Subcutaneous adipose tissue (tissue), 4 donors: ENCODE measurements around the gene HEG1. TPM values are rescaled to one million over a fixed set of nuclear protein-coding genes. Genes with fewer than 3 reads are reported as not detected.

Source experiments
- total RNA-seq, 4 donors: library from RNA; depleted of rRNA; stranded (reverse); fragments of >200 nt; gene quantifications; one replicate each; pipeline ENCODE4 v1.1.0, GENCODE V29; 2016
- TF ChIP-seq, protein P1 (sequence below): fragments of 450-650 bp; IDR thresholded peaks from one replicate; pipeline ENCODE4 v1.5.1; 2016; ENCODE audit warnings: low read depth, mild to moderate bottlenecking, control low read depth, antibody characterized with exemption, moderate library complexity

Gene HEG1
- total RNA-seq, 4 donors from 2014 or later: 26.7 to 72.5 (median 36.2) TPM

DNA sequence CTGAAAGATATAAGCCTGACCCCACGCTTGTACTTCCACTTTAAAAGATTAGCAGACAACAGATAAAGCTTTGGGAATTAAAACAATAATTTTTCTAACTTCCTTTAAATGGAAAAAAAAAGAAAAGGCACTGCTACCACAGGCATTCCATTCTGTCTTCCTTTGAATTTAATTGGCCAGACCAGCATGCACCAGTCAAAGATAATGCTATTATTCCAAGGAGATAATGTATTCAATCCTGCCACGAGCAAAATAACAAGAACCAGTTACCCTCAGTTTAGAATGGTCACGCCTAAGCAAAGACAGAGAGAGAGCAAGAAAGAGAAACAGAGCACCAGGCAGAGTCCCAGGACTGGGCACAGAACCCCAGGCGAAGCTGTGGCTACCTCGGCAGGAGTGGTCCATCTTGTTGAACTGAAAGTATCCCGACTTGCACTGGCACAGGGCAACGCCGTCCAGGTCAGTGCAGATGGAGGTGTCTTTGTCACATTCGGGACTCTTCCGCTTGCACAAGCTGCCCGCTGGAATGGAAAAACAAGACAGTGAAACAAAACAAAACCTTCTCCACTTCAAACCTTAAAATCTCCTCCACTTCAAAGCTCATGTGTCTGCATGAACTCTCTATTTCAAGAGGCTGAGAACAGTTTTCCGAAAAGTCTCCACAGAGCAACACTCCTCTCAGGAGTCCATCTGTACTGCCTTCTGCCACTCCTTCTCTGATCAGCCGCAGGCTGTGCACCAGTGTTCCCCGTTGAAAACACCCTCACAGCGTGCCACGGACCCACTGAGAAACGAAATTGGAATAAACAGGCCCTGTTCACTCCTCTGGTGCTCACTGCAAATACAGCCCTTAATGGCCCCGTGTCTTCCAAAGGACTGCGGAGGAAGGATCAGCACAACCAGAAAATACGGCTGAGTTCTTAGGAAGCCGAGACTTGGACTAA lies 58.2 kb downstream of the HEG1 start:
- TF ChIP-seq, protein P1, sequence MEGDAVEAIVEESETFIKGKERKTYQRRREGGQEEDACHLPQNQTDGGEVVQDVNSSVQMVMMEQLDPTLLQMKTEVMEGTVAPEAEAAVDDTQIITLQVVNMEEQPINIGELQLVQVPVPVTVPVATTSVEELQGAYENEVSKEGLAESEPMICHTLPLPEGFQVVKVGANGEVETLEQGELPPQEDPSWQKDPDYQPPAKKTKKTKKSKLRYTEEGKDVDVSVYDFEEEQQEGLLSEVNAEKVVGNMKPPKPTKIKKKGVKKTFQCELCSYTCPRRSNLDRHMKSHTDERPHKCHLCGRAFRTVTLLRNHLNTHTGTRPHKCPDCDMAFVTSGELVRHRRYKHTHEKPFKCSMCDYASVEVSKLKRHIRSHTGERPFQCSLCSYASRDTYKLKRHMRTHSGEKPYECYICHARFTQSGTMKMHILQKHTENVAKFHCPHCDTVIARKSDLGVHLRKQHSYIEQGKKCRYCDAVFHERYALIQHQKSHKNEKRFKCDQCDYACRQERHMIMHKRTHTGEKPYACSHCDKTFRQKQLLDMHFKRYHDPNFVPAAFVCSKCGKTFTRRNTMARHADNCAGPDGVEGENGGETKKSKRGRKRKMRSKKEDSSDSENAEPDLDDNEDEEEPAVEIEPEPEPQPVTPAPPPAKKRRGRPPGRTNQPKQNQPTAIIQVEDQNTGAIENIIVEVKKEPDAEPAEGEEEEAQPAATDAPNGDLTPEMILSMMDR: no peak

- TF ChIP-seq, protein P1: no peak
Observed at GRCh38 chr3:124995460-124995994, 60.3 kb downstream of the HEG1 start.

GRCh38 chr3:124993466-124993865 lies 62.3 kb downstream of the HEG1 start:
- TF ChIP-seq, protein P1: no peak

- TF ChIP-seq, protein P1: no peak
Observed at GRCh38 chr3:124992041-124992440, 63.8 kb downstream of the HEG1 start.

- TF ChIP-seq, protein P1: no peak
Observed at GRCh38 chr3:124986192-124987143, 69.3 kb downstream of the HEG1 start.

- TF ChIP-seq, protein P1: no peak
Observed at GRCh38 chr3:124985349-124985748, 70.4 kb downstream of the HEG1 start.
